HepG2 (cell line): ENCODE results near the gene RGS19. TPM values are rescaled to one million over a fixed set of nuclear protein-coding genes. Genes with fewer than 3 reads are reported as not detected.

Experiments used
- CENPT ChIP-seq: sonication (generic); formaldehyde crosslinking; IDR thresholded peaks from 2 replicates; pipeline ENCODE4 v1.8.0; 2022; ENCODE audit warnings: low read depth, mild to moderate bottlenecking, moderate library complexity, missing genetic modification reagents
- JDP2 ChIP-seq: sonication (generic); formaldehyde crosslinking; IDR thresholded peaks from 2 replicates; pipeline ENCODE4 v1.8.1; 2022; ENCODE audit warnings: missing genetic modification reagents, borderline replicate concordance
- SYNCRIP ChIP-seq: fragments of 200-400 bp; formaldehyde crosslinking; IDR thresholded peaks from 2 replicates; pipeline ENCODE4 v1.6.1; 2018; ENCODE audit warnings: mild to moderate bottlenecking, low read depth, low read length; ENCODE audit not compliant: insufficient read depth
- ZBTB7A ChIP-seq: sonication (generic); formaldehyde crosslinking; IDR thresholded peaks from 2 replicates; pipeline ENCODE4 v1.8.0; 2022; ENCODE audit warnings: mild to moderate bottlenecking, missing genetic modification reagents
- ZNF510 ChIP-seq: sonication (generic); formaldehyde crosslinking; IDR thresholded peaks from 2 replicates; pipeline ENCODE4 v1.4.0; 2020; ENCODE audit warnings: low read depth, mild to moderate bottlenecking, missing genetic modification reagents
- ZNF747 ChIP-seq: sonication (generic); formaldehyde crosslinking; IDR thresholded peaks from 2 replicates; pipeline ENCODE4 v1.8.1; 2023; ENCODE audit warnings: missing genetic modification reagents, mild to moderate bottlenecking, borderline replicate concordance
- ZSCAN21 ChIP-seq: sonication (generic); formaldehyde crosslinking; IDR thresholded peaks from 2 replicates; pipeline ENCODE4 v1.8.0; 2022; ENCODE audit warnings: mild to moderate bottlenecking, missing genetic modification reagents, moderate library complexity, borderline replicate concordance
- polyA plus RNA-seq, 8 experiments: library from polyadenylated mRNA; depleted of rRNA in 3 of 8; stranded (reverse) in 7 of 8; unstranded in 1 of 8; fragments of >200 nt; fragmentation: Illumina TruSeq in 4 of 8; extraction: Trizol in 4 of 8; gene quantifications; 2 replicates each; pipeline versions ENCODE4 v1.2.1 to v1.2.3, GENCODE V29; 2011 to 2016; ENCODE audit warnings: low read depth in 4 of 8, missing spikeins in 1 of 8, mixed read lengths in 1 of 8; ENCODE audit not compliant: insufficient read depth in 1 of 8
- total RNA-seq, 5 experiments: library from RNA; depleted of rRNA; stranded (reverse); fragments of >200 nt; fragmentation: Illumina TruSeq; extraction: Trizol; gene quantifications; 2 replicates each; pipeline ENCODE4 v1.2.3, GENCODE V29; 2016; ENCODE audit warnings: low read depth in 1 of 5
- TF ChIP-seq, protein P1 (sequence below): sonication (generic); formaldehyde crosslinking; IDR thresholded peaks from 2 replicates; pipeline ENCODE4 v1.5.0; 2020; ENCODE audit warnings: mild to moderate bottlenecking, missing genetic modification reagents, moderate library complexity
- TF ChIP-seq, protein P2 (sequence below): conservative IDR thresholded peaks from 2 replicates; pipeline ENCODE4 v1.6.1; 2018; ENCODE audit warnings: missing genetic modification reagents
- TF ChIP-seq, protein P3 (sequence below): sonication (generic); formaldehyde crosslinking; IDR thresholded peaks from 2 replicates; pipeline ENCODE4 v1.8.1; 2023; ENCODE audit warnings: missing genetic modification reagents, inconsistent platforms, borderline replicate concordance
- TF ChIP-seq, protein P4 (sequence below): IDR thresholded peaks from 2 replicates; pipeline ENCODE4 v1.6.1; 2016; ENCODE audit warnings: low read depth
- TF ChIP-seq, protein P5 (sequence below): sonication (generic); formaldehyde crosslinking; IDR thresholded peaks from 2 replicates; pipeline ENCODE4 v1.4.0; 2020; ENCODE audit warnings: mild to moderate bottlenecking, missing genetic modification reagents
- TF ChIP-seq, protein P6 (sequence below): sonication (generic); formaldehyde crosslinking; IDR thresholded peaks from 2 replicates; pipeline ENCODE4 v1.5.0; 2020; ENCODE audit warnings: mild to moderate bottlenecking, missing genetic modification reagents

RGS19 gene
- total and polyA plus RNA-seq, 2 of the 13 experiments (the other 11 are each of a cell fraction or from before 2014, with no cell fraction given): 10.7 to 11.9 TPM

DNA sequence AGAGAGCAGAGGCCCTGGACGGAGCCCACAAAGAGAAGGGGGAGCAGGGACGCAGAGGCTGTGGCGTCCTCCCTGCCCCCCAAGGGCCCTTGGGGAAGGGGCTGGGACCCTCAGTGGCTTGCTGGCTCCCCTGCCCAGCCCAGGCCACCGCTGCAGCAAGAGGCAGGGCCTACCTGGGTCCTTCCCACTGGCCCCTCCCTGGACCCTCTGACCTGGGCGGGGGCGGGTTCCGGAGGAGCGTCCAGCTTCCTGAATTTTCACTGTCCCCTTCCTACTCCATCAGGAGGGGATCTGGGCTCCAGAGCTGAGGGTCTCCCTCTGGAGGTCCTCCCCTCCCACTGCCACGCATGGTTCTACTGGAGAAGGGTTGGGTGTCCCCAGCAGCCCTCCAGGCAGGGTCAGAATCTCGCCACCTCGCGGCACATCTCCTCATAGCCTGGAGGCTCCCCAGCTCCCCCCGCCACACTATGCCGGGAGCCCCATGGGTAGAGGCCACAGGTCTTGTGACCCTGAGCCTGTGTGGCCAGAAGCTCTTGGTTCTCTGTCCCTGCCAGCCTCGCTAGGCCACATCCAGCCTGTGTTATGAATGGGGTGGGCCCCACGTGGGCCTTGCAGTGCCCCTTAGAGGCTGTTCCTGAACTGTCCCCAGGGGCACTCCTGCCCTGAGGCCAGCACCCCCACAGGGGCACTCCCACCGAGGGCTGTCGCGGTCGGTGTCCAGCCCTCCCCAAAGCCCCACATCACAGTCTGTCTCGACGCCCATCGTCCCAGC is 28.9 kb downstream of the RGS19 start (continued):
- TF ChIP-seq CENPT (CRISPR knock-in tag) (no peak; the same call in none of the 2 replicates), SYNCRIP (no peak), ZNF510 (CRISPR knock-in tag) (no peak), ZSCAN21 (CRISPR knock-in tag) (peak; percentile 73; the same call in 1 of the 2 replicates), ZBTB7A (CRISPR knock-in tag) (peak; percentile 96), ZNF747 (peak; percentile 80; the same call in 1 of the 2 replicates), JDP2 (CRISPR knock-in tag) (no peak)
- TF ChIP-seq, protein P1, sequence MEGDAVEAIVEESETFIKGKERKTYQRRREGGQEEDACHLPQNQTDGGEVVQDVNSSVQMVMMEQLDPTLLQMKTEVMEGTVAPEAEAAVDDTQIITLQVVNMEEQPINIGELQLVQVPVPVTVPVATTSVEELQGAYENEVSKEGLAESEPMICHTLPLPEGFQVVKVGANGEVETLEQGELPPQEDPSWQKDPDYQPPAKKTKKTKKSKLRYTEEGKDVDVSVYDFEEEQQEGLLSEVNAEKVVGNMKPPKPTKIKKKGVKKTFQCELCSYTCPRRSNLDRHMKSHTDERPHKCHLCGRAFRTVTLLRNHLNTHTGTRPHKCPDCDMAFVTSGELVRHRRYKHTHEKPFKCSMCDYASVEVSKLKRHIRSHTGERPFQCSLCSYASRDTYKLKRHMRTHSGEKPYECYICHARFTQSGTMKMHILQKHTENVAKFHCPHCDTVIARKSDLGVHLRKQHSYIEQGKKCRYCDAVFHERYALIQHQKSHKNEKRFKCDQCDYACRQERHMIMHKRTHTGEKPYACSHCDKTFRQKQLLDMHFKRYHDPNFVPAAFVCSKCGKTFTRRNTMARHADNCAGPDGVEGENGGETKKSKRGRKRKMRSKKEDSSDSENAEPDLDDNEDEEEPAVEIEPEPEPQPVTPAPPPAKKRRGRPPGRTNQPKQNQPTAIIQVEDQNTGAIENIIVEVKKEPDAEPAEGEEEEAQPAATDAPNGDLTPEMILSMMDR (CRISPR knock-in tag): peak; percentile 83
- TF ChIP-seq, protein P2, sequence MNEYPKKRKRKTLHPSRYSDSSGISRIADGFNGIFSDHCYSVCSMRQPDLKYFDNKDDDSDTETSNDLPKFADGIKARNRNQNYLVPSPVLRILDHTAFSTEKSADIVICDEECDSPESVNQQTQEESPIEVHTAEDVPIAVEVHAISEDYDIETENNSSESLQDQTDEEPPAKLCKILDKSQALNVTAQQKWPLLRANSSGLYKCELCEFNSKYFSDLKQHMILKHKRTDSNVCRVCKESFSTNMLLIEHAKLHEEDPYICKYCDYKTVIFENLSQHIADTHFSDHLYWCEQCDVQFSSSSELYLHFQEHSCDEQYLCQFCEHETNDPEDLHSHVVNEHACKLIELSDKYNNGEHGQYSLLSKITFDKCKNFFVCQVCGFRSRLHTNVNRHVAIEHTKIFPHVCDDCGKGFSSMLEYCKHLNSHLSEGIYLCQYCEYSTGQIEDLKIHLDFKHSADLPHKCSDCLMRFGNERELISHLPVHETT (CRISPR knock-in tag): peak; percentile 26
- TF ChIP-seq, protein P3, sequence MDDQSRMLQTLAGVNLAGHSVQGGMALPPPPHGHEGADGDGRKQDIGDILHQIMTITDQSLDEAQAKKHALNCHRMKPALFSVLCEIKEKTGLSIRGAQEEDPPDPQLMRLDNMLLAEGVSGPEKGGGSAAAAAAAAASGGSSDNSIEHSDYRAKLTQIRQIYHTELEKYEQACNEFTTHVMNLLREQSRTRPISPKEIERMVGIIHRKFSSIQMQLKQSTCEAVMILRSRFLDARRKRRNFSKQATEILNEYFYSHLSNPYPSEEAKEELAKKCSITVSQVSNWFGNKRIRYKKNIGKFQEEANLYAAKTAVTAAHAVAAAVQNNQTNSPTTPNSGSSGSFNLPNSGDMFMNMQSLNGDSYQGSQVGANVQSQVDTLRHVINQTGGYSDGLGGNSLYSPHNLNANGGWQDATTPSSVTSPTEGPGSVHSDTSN: no peak; the same call in 1 of the 2 replicates
- TF ChIP-seq, protein P4, sequence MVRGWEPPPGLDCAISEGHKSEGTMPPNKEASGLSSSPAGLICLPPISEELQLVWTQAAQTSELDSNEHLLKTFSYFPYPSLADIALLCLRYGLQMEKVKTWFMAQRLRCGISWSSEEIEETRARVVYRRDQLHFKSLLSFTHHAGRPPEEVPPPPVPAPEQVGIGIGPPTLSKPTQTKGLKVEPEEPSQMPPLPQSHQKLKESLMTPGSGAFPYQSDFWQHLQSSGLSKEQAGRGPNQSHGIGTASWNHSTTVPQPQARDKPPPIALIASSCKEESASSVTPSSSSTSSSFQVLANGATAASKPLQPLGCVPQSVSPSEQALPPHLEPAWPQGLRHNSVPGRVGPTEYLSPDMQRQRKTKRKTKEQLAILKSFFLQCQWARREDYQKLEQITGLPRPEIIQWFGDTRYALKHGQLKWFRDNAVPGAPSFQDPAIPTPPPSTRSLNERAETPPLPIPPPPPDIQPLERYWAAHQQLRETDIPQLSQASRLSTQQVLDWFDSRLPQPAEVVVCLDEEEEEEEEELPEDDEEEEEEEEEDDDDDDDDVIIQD (CRISPR knock-in tag): no peak
- TF ChIP-seq, protein P5, sequence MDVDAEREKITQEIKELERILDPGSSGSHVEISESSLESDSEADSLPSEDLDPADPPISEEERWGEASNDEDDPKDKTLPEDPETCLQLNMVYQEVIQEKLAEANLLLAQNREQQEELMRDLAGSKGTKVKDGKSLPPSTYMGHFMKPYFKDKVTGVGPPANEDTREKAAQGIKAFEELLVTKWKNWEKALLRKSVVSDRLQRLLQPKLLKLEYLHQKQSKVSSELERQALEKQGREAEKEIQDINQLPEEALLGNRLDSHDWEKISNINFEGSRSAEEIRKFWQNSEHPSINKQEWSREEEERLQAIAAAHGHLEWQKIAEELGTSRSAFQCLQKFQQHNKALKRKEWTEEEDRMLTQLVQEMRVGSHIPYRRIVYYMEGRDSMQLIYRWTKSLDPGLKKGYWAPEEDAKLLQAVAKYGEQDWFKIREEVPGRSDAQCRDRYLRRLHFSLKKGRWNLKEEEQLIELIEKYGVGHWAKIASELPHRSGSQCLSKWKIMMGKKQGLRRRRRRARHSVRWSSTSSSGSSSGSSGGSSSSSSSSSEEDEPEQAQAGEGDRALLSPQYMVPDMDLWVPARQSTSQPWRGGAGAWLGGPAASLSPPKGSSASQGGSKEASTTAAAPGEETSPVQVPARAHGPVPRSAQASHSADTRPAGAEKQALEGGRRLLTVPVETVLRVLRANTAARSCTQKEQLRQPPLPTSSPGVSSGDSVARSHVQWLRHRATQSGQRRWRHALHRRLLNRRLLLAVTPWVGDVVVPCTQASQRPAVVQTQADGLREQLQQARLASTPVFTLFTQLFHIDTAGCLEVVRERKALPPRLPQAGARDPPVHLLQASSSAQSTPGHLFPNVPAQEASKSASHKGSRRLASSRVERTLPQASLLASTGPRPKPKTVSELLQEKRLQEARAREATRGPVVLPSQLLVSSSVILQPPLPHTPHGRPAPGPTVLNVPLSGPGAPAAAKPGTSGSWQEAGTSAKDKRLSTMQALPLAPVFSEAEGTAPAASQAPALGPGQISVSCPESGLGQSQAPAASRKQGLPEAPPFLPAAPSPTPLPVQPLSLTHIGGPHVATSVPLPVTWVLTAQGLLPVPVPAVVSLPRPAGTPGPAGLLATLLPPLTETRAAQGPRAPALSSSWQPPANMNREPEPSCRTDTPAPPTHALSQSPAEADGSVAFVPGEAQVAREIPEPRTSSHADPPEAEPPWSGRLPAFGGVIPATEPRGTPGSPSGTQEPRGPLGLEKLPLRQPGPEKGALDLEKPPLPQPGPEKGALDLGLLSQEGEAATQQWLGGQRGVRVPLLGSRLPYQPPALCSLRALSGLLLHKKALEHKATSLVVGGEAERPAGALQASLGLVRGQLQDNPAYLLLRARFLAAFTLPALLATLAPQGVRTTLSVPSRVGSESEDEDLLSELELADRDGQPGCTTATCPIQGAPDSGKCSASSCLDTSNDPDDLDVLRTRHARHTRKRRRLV: 0 out of 2 replicates have a peak, but pooled peaks have one; percentile 12
- TF ChIP-seq, protein P6, sequence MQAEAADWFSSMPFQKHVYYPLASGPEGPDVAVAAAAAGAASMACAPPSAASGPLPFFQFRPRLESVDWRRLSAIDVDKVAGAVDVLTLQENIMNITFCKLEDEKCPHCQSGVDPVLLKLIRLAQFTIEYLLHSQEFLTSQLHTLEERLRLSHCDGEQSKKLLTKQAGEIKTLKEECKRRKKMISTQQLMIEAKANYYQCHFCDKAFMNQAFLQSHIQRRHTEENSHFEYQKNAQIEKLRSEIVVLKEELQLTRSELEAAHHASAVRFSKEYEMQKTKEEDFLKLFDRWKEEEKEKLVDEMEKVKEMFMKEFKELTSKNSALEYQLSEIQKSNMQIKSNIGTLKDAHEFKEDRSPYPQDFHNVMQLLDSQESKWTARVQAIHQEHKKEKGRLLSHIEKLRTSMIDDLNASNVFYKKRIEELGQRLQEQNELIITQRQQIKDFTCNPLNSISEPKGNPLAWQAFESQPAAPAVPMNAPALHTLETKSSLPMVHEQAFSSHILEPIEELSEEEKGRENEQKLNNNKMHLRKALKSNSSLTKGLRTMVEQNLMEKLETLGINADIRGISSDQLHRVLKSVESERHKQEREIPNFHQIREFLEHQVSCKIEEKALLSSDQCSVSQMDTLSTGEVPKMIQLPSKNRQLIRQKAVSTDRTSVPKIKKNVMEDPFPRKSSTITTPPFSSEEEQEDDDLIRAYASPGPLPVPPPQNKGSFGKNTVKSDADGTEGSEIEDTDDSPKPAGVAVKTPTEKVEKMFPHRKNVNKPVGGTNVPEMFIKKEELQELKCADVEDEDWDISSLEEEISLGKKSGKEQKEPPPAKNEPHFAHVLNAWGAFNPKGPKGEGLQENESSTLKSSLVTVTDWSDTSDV (CRISPR knock-in tag): peak; percentile 81
